Activated naive CD8-positive, alpha-beta T cell treated with anti-CD3 and anti-CD28 coated beads, Interleukin-2, amount 50 U/mL, for 24 hours (primary cell): Measurements from ENCODE around the gene CD36.
"Not testable (repeated sequence)": the region's sequence is repeated elsewhere in the genome, so short reads cannot be mapped to it uniquely, and the experiment has no call there.

Experiments
- ATAC-seq: fragments of 150-1000 bp; cut with Tn5 transposase; one replicate; pipeline ENCODE4 v1.10.0; 2021
- DNase-seq: peaks from one replicate; pipeline ENCODE4 v3.0.0; 2021
- H3K27ac Mint-ChIP-seq: one replicate; pipeline ENCODE4 v1.8.0; 2021; ENCODE audit warnings: mild to moderate bottlenecking, mixed read lengths
- H3K27me3 Mint-ChIP-seq: one replicate; pipeline ENCODE4 v1.8.0; 2021; ENCODE audit warnings: mixed read lengths
- H3K36me3 Mint-ChIP-seq: one replicate; pipeline ENCODE4 v1.8.0; 2021; ENCODE audit warnings: low read depth, mixed read lengths
- H3K4me1 Mint-ChIP-seq: one replicate; pipeline ENCODE4 v1.8.0; 2021; ENCODE audit warnings: mixed read lengths
- H3K4me3 Mint-ChIP-seq: one replicate; pipeline ENCODE4 v1.8.0; 2021; ENCODE audit warnings: mild to moderate bottlenecking, moderate library complexity, mixed read lengths
- H3K9me3 Mint-ChIP-seq: one replicate; pipeline ENCODE4 v1.8.0; 2021; ENCODE audit warnings: mixed read lengths

CD36 gene

GRCh38 chr7:80653244-80653643 is 14.8 kb downstream of the CD36 start:
- no peak overlapping the region for H3K4me3 Mint-ChIP-seq
- no peak for DNase-seq
- no peaks in the 10 kb centered on the region for H3K9me3 Mint-ChIP-seq
- H3K27me3 Mint-ChIP-seq = no peaks in the 10 kb centered on the region
- no peak overlapping the region for H3K27ac Mint-ChIP-seq
- H3K4me1 Mint-ChIP-seq = no peaks in the 10 kb centered on the region
- no peak for ATAC-seq
- H3K36me3 Mint-ChIP-seq = no peaks in the 10 kb centered on the region

GRCh38 chr7:80654887-80655340 is 16.5 kb downstream of the CD36 start:
- Mint-ChIP-seq H3K27ac (no peak overlapping the region), H3K9me3 (no peaks in the 10 kb centered on the region), H3K27me3 (no peaks in the 10 kb centered on the region), H3K36me3 (no peaks in the 10 kb centered on the region), H3K4me3 (no peak overlapping the region), H3K4me1 (no peaks in the 10 kb centered on the region)
- DNase-seq (no peak), ATAC-seq (no peak)

- no peaks in the 10 kb centered on the region for H3K27me3 Mint-ChIP-seq
- ATAC-seq (no peak), DNase-seq (no peak)
- no peak overlapping the region for H3K4me3 Mint-ChIP-seq
- no peaks in the 10 kb centered on the region for H3K4me1 Mint-ChIP-seq
- H3K27ac Mint-ChIP-seq = no peak overlapping the region
- no peaks in the 10 kb centered on the region for H3K9me3 Mint-ChIP-seq
- H3K36me3 Mint-ChIP-seq = no peaks in the 10 kb centered on the region
Observed at GRCh38 chr7:80656029-80656428, 17.6 kb downstream of the CD36 start.

GRCh38 chr7:80659120-80660055 is 20.9 kb downstream of the CD36 start:
- Mint-ChIP-seq H3K4me1 (no peaks in the 10 kb centered on the region), H3K4me3 (no peak overlapping the region), H3K27ac (no peak overlapping the region), H3K36me3 (no peaks in the 10 kb centered on the region), H3K27me3 (no peaks in the 10 kb centered on the region), H3K9me3 (no peaks in the 10 kb centered on the region)
- DNase-seq = no peak
- ATAC-seq = no peak

DNA sequence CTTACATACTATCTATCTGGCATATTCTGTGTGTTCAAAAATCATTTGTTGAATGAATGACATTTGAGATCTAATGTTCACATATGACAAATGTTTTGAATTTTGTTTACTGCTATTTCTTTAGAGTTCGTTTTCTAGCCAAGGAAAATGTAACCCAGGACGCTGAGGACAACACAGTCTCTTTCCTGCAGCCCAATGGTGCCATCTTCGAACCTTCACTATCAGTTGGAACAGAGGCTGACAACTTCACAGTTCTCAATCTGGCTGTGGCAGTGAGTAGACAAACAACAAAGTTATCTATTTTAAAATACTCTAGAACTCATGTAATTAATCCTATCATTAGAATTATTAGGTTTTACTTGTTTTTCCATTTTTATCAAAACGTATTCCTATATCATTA is 22.5 kb downstream of the CD36 start:
- H3K27me3 Mint-ChIP-seq = no peaks in the 10 kb centered on the region
- H3K4me3 Mint-ChIP-seq = no peak overlapping the region
- no peaks in the 10 kb centered on the region for H3K4me1 Mint-ChIP-seq
- no peak overlapping the region for H3K27ac Mint-ChIP-seq
- H3K36me3 Mint-ChIP-seq = no peaks in the 10 kb centered on the region
- DNase-seq (no peak), ATAC-seq (no peak)
- H3K9me3 Mint-ChIP-seq = no peaks in the 10 kb centered on the region

- no peaks in the 10 kb centered on the region for H3K9me3 Mint-ChIP-seq
- H3K27ac Mint-ChIP-seq = no peak overlapping the region
- no peaks in the 10 kb centered on the region for H3K36me3 Mint-ChIP-seq
- ATAC-seq = no peak
- H3K4me1 Mint-ChIP-seq = no peaks in the 10 kb centered on the region
- H3K27me3 Mint-ChIP-seq = no peaks in the 10 kb centered on the region
- H3K4me3 Mint-ChIP-seq = no peak overlapping the region
- no peak for DNase-seq
Observed at GRCh38 chr7:80661729-80662128, 23.3 kb downstream of the CD36 start.

GRCh38 chr7:80662252-80662651 is 23.8 kb downstream of the CD36 start:
- H3K27ac Mint-ChIP-seq = no peak overlapping the region
- no peaks in the 10 kb centered on the region for H3K4me1 Mint-ChIP-seq
- H3K36me3 Mint-ChIP-seq = no peaks in the 10 kb centered on the region
- ATAC-seq (no peak), DNase-seq (no peak)
- no peaks in the 10 kb centered on the region for H3K9me3 Mint-ChIP-seq
- H3K4me3 Mint-ChIP-seq = no peak overlapping the region
- no peaks in the 10 kb centered on the region for H3K27me3 Mint-ChIP-seq

DNA sequence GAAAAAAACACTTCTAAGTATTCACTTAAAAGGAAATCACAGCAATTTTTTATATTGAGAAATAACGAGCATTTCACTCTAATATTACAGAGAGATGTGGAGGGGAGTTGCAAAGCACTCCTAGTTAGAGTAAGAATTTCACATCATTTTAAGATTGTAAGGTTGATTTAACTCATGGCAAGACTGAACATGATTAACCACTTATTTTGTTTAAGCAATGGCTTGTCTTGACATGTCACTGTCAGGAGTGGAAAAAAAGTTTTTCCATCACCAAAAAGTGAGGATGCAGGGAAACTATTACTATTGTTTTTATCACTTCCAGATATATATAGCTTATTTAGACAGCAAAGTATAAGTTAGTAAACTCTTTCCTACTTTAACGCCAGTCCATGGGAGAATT is 27.1 kb downstream of the CD36 start:
- Mint-ChIP-seq H3K4me1 (no peaks in the 10 kb centered on the region), H3K27me3 (no peaks in the 10 kb centered on the region), H3K36me3 (no peaks in the 10 kb centered on the region), H3K4me3 (no peak overlapping the region), H3K9me3 (no peaks in the 10 kb centered on the region), H3K27ac (no peak overlapping the region)
- DNase-seq = no peak
- no peak for ATAC-seq

GRCh38 chr7:80666376-80666775 is 27.9 kb downstream of the CD36 start:
- DNase-seq = no peak

DNA sequence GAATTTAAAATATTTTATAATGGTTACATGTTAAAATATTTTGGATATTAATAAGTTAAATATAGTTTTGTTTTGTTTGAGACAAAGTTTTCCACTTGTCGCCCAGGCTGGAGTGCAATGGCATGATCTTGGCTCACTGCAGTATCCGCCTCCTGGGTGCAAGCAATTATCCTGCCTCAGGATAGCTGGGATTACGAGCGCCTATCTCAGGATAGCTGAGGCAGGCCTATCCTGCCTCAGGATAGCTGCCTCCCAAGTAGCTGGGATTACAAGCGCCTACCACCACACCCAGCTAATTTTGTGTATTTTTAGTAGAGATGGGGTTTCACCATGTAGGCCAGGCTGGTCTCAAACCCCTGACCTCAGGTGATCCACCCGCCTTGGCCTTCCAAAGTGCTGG is 30.9 kb downstream of the CD36 start:
- ATAC-seq, H3K27me3 Mint-ChIP-seq, H3K4me1 Mint-ChIP-seq, DNase-seq, H3K4me3 Mint-ChIP-seq, H3K36me3 Mint-ChIP-seq, H3K27ac Mint-ChIP-seq, H3K9me3 Mint-ChIP-seq: not testable (repeated sequence)

More at GRCh38 chr7:80666376-80666775, 27.9 kb downstream of the CD36 start:
- H3K27me3 Mint-ChIP-seq = no peaks in the 10 kb centered on the region
- no peak overlapping the region for H3K27ac Mint-ChIP-seq
- H3K36me3 Mint-ChIP-seq = no peaks in the 10 kb centered on the region
- no peak overlapping the region for H3K4me3 Mint-ChIP-seq
- H3K4me1 Mint-ChIP-seq = no peaks in the 10 kb centered on the region
- ATAC-seq = no peak
- H3K9me3 Mint-ChIP-seq = no peaks in the 10 kb centered on the region

DNA sequence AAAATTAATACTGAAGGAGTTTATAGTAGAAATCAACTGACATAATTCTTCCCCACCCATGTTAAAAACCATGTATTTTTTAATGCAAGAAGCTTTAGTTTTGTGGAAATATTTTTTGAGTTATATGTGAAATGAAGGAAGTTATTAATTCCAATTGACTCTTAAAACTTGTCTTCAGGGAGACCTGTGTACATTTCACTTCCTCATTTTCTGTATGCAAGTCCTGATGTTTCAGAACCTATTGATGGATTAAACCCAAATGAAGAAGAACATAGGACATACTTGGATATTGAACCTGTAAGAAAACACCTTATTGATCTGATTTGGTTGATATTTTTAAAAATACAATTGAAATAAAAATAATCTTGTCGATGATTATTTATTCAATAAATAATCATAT is 33.3 kb downstream of the CD36 start:
- Mint-ChIP-seq H3K27me3 (no peaks in the 10 kb centered on the region), H3K27ac (no peak overlapping the region), H3K36me3 (no peaks in the 10 kb centered on the region), H3K4me3 (no peak overlapping the region), H3K4me1 (no peaks in the 10 kb centered on the region), H3K9me3 (no peaks in the 10 kb centered on the region)
- no peak for ATAC-seq
- no peak for DNase-seq

- no peaks in the 10 kb centered on the region for H3K27me3 Mint-ChIP-seq
Observed at GRCh38 chr7:80675090-80675489, 36.6 kb downstream of the CD36 start.

GRCh38 chr7:80676404-80676803 is 38.0 kb downstream of the CD36 start:
- Mint-ChIP-seq H3K27me3 (no peaks in the 10 kb centered on the region), H3K4me3 (no peak overlapping the region), H3K36me3 (no peaks in the 10 kb centered on the region), H3K9me3 (no peaks in the 10 kb centered on the region), H3K4me1 (no peaks in the 10 kb centered on the region), H3K27ac (no peak overlapping the region)
- ATAC-seq (no peak), DNase-seq (no peak)

More at GRCh38 chr7:80675090-80675489, 36.6 kb downstream of the CD36 start:
- Mint-ChIP-seq H3K9me3 (no peaks in the 10 kb centered on the region), H3K36me3 (no peaks in the 10 kb centered on the region), H3K27ac (no peak overlapping the region), H3K4me3 (no peak overlapping the region), H3K4me1 (no peaks in the 10 kb centered on the region)
- ATAC-seq = no peak
- no peak for DNase-seq

DNA sequence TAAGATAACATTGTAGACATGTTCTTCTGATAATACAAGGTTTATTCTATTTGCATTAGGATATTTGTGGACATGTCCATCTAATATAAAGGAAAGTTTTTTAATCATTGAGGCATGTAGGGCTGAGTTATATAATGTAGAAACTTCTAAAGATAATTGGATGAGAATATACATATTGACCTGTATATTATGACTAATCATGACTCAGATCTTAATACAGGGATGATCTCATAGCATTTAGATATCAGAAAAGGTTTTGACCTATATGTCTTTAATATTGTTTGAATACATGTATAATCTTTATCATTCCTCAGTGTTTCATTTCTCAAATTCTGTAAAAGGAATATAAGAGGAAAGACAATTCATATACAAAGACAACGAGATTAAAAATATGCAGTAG is 39.2 kb downstream of the CD36 start:
- ATAC-seq = no peak

DNA sequence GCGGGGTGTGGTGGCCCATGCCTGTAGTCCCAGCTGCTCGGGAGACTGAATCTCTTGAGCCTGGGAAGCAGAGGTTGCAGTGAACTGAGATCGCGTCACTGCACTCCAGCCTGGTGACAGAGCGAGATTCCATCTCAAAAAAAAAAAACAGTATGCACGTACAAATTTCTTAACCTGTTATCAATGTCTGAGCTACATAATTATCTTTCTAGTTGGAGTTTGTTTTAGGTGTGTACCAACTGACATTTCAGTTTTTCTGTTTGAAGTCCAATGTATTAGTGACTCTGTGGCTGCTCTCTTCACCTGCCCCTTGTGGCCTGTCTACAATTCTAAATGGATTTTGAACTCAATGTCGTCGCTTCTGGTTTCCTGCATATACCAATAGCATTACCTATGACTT is 40.3 kb downstream of the CD36 start:
- H3K36me3 Mint-ChIP-seq = no peaks in the 10 kb centered on the region
- no peak overlapping the region for H3K4me3 Mint-ChIP-seq
- no peaks in the 10 kb centered on the region for H3K4me1 Mint-ChIP-seq
- no peak for DNase-seq
- H3K9me3 Mint-ChIP-seq = no peaks in the 10 kb centered on the region
- H3K27me3 Mint-ChIP-seq = no peaks in the 10 kb centered on the region
- no peak overlapping the region for H3K27ac Mint-ChIP-seq
- no peak for ATAC-seq

More for the DNA sequence above, 39.2 kb downstream of the CD36 start:
- no peaks in the 10 kb centered on the region for H3K27me3 Mint-ChIP-seq
- no peaks in the 10 kb centered on the region for H3K9me3 Mint-ChIP-seq
- no peak for DNase-seq
- no peak overlapping the region for H3K27ac Mint-ChIP-seq
- H3K4me3 Mint-ChIP-seq = no peak overlapping the region
- H3K4me1 Mint-ChIP-seq = no peaks in the 10 kb centered on the region
- no peaks in the 10 kb centered on the region for H3K36me3 Mint-ChIP-seq
